ENCODE data around the gene RIC3. TPM values are rescaled to one million over a fixed set of nuclear protein-coding genes. Genes with fewer than 3 reads are reported as not detected.

Gene RIC3, protein sequence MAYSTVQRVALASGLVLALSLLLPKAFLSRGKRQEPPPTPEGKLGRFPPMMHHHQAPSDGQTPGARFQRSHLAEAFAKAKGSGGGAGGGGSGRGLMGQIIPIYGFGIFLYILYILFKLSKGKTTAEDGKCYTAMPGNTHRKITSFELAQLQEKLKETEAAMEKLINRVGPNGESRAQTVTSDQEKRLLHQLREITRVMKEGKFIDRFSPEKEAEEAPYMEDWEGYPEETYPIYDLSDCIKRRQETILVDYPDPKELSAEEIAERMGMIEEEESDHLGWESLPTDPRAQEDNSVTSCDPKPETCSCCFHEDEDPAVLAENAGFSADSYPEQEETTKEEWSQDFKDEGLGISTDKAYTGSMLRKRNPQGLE
- total RNA-seq, result not detected in 2 replicates
- polyA plus RNA-seq, result not detected in 2 replicates
- polyA plus RNA-seq (2011; cell fraction: cytosol; rRNA removed), result not detected in 2 replicates
- 0.18 TPM in 1 of 2 replicates, not detected in the other for polyA plus RNA-seq (2011; cell fraction: nucleus; rRNA removed)
- polyA plus RNA-seq (2012), result not detected in 2 replicates
- polyA minus RNA-seq, result not detected in 2 replicates
- polyA minus RNA-seq (2011; cell fraction: cytosol; rRNA and poly(A)+ RNA removed), result not detected
- not detected in 2 replicates for polyA minus RNA-seq (2011; cell fraction: nucleus; rRNA and poly(A)+ RNA removed)
- Bru-seq, nascent RNA, result percentile 6 among the genes with signal in this experiment
- percentile 5 among the genes with signal in this experiment for BruChase-seq, experiment 1, labeled RNA remaining after a 6-hour chase
- percentile 3 among the genes with signal in this experiment for BruChase-seq, experiment 2, labeled RNA remaining after a 2-hour chase
- long read RNA-seq, partial matches to known transcripts, result 0 of 2 reads
- long read RNA-seq, other reads (novel, unspliced or antisense), result 2 of 2 reads

GRCh38 chr11:8168485-8169257 is at the start of gene RIC3:
TSS of gene RIC3 (minus strand) at chr11:8169025. CDS start at chr11:8168989, 36 bp downstream.
- ChIA-PET CTCF (no interaction called here), POLR2A (no interaction called here)
- DNase-seq (ENCODE audit: low read depth, low spot score) (no peak), FAIRE-seq (no peak)
- Histone ChIP-seq H3K9me3 (replicated peaks; ENCODE audit: control insufficient read depth, insufficient read depth, low read length) (no peaks in the 10 kb centered on the region), H3K9me1 (replicated peaks; ENCODE audit: control insufficient read depth, extremely low read depth, insufficient read depth, low read length) (no peaks in the 10 kb centered on the region), H3K27me3 (ENCODE audit: control insufficient read depth in 2 of 2, insufficient read depth in 2 of 2, low read length in 2 of 2) (peaks cover 15 to 25% of the 10 kb centered on the region in 2 experiments), H3K4me1 (ENCODE audit: control insufficient read depth, extremely low read depth, insufficient read depth, low read length) (no peaks in the 10 kb centered on the region), H3K4me3 (replicated peaks in 1 of 3; ENCODE audit: insufficient read depth in 1 of 3, low read depth in 1 of 3, low read length in 3 of 3) (no peak within 1 kb of the TSS), H4K20me1 (replicated peaks; ENCODE audit: control insufficient read depth, extremely low read depth, insufficient read depth, low read length) (no peaks in the 10 kb centered on the region), H3K79me2 (ENCODE audit: control insufficient read depth, insufficient read depth, low read length) (no peaks in the 10 kb centered on the region), H3K36me3 (ENCODE audit: control insufficient read depth in 2 of 2, extremely low read depth in 1 of 2, insufficient read depth in 2 of 2, low read length in 2 of 2) (no peaks in the 10 kb centered on the region), H3K27ac (ENCODE audit: insufficient read depth, low read depth, low read length) (no peak within 1 kb of the TSS), H3K9ac (replicated peaks; ENCODE audit: extremely low read depth, insufficient read depth, low read length) (no peak within 1 kb of the TSS), H3K4me2 (ENCODE audit: insufficient read depth, low read length) (no peak within 1 kb of the TSS), H2AFZ (ENCODE audit: low read depth, low read length) (peak within 1 kb of the TSS; percentile 14)
- dilution Hi-C loops (cut with MboI; ENCODE audit: extremely low pct_ligation_motif_present, low sequenced_read_pairs) (no loop called here), intact Hi-C loops (cut with micrococcal nuclease) (no loop called here)
- peak; percentile 76 for TF ChIP-seq EZH2 (IDR thresholded peaks at IDR 0.05; ENCODE audit: borderline replicate concordance, low read depth, low read length, severe bottlenecking)
- TF ChIP-seq GATA2 (IDR thresholded peaks at IDR 0.05; ENCODE audit: insufficient read depth, insufficient read length, low read depth, low read length), result no peak
- BruUV-seq (replicated peaks), result no TSS peak

- FAIRE-seq, result no peak
- ChIA-PET CTCF (interaction anchor here (1.8 to 2.4 kb wide), 2 partner anchors 45 to 348 kb away, joined by 7 to 10 read pairs; partner anchors contain the start of gene LMO1), POLR2A (no interaction called here)
- dilution Hi-C loops (cut with MboI; ENCODE audit: extremely low pct_ligation_motif_present, low sequenced_read_pairs) (no loop called here), intact Hi-C loops (cut with micrococcal nuclease) (no loop called here)
- Histone ChIP-seq H3K27me3 (ENCODE audit: control insufficient read depth in 2 of 2, insufficient read depth in 2 of 2, low read length in 2 of 2) (peaks cover 2 to 6% of the 10 kb centered on the region in 2 experiments), H3K4me2 (ENCODE audit: insufficient read depth, low read length) (no peak overlapping the region), H3K4me1 (ENCODE audit: control insufficient read depth, extremely low read depth, insufficient read depth, low read length) (no peaks in the 10 kb centered on the region), H3K36me3 (ENCODE audit: control insufficient read depth in 2 of 2, extremely low read depth in 1 of 2, insufficient read depth in 2 of 2, low read length in 2 of 2) (no peaks in the 10 kb centered on the region), H3K9me3 (replicated peaks; ENCODE audit: control insufficient read depth, insufficient read depth, low read length) (no peaks in the 10 kb centered on the region), H2AFZ (ENCODE audit: low read depth, low read length) (no peak overlapping the region), H3K27ac (ENCODE audit: insufficient read depth, low read depth, low read length) (no peak overlapping the region), H3K9ac (replicated peaks; ENCODE audit: extremely low read depth, insufficient read depth, low read length) (no peak overlapping the region), H4K20me1 (replicated peaks; ENCODE audit: control insufficient read depth, extremely low read depth, insufficient read depth, low read length) (no peaks in the 10 kb centered on the region), H3K79me2 (ENCODE audit: control insufficient read depth, insufficient read depth, low read length) (no peaks in the 10 kb centered on the region), H3K4me3 (replicated peaks in 1 of 3; ENCODE audit: insufficient read depth in 1 of 3, low read depth in 1 of 3, low read length in 3 of 3) (no peak overlapping the region), H3K9me1 (replicated peaks; ENCODE audit: control insufficient read depth, extremely low read depth, insufficient read depth, low read length) (no peaks in the 10 kb centered on the region)
- no TSS peak for BruUV-seq (replicated peaks)
- DNase-seq (ENCODE audit: low read depth, low spot score), result no peak
- TF ChIP-seq CTCF (IDR thresholded peaks at IDR 0.05; ENCODE audit: extremely low read depth in 1 of 2, insufficient read depth in 1 of 2, low read depth in 1 of 2, low read length in 2 of 2), result no peak
- TF ChIP-seq JUN (IDR thresholded peaks at IDR 0.05; ENCODE audit: borderline replicate concordance, insufficient read depth, insufficient read length, low read depth), result no peak
- no peak for TF ChIP-seq POLR2A (IDR thresholded peaks at IDR 0.05; ENCODE audit: low read depth, low read length)
- no peak for TF ChIP-seq EZH2 (IDR thresholded peaks at IDR 0.05; ENCODE audit: borderline replicate concordance, low read depth, low read length, severe bottlenecking)
- no peak for TF ChIP-seq POLR2AphosphoS5 (IDR thresholded peaks at IDR 0.05; ENCODE audit: insufficient read depth, low read depth, low read length)
- TF ChIP-seq FOS (IDR thresholded peaks at IDR 0.05; ENCODE audit: borderline replicate concordance, insufficient read depth, low read length), result no peak
- TF ChIP-seq, protein P1, sequence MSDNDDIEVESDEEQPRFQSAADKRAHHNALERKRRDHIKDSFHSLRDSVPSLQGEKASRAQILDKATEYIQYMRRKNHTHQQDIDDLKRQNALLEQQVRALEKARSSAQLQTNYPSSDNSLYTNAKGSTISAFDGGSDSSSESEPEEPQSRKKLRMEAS (IDR thresholded peaks at IDR 0.05; ENCODE audit: insufficient read depth, insufficient read length), result no peak
- TF ChIP-seq GATA2 (IDR thresholded peaks at IDR 0.05; ENCODE audit: insufficient read depth, insufficient read length, low read depth, low read length), result no peak
- no peak for TF ChIP-seq MYC (IDR thresholded peaks at IDR 0.05; ENCODE audit: low read depth, low read length)
These were observed 49.6 kb upstream of the RIC3 start for GRCh38 chr11:8218409-8218808.
